Measurements from ENCODE around the gene CBLN1. TPM values are rescaled to one million over a fixed set of nuclear protein-coding genes. Genes with fewer than 3 reads are reported as not detected.

CBLN1 gene
- total RNA-seq = 1.5 TPM
- polyA plus RNA-seq (ENCODE audit: insufficient read depth in 1 of 8, insufficient read length in 8 of 8, low replicate concordance in 1 of 8) = under 1 TPM in 7 of 8 donors, not detected in 1; 0.16 to 1.00 (median 0.79) TPM
- long read RNA-seq, donor 1 = 0 reads
- long read RNA-seq, donor 2 = 0 reads
- long read RNA-seq, donor 3 = 0 reads
- long read RNA-seq, donor 4 = 0 reads
- long read RNA-seq, donor 5 = 0 reads
- long read RNA-seq, donor 6 = 0 reads
- long read RNA-seq, donor 7 = 0 reads
- long read RNA-seq, donor 8 = 0 reads
- long read RNA-seq, donor 9 = 0 reads
- long read RNA-seq, donor 10 = 0 reads
- long read RNA-seq, donor 11, partial matches to known transcripts = 0 of 1 reads
- long read RNA-seq, donor 11, other reads (novel, unspliced or antisense) = 0 of 1 reads

- WGBS (ENCODE audit: insufficient coverage) = under 1% methylated on average over 42 of the region's 45 CpGs
Measured at GRCh38 chr16:49281480-49281842, at the start of gene CBLN1. Gene CBLN1 (minus strand): TSS chr16:49281838. CDS start chr16:49281465, 373 bp downstream.

GRCh38 chr16:49330562-49331201 is 49.0 kb upstream of the CBLN1 start:
- WGBS (ENCODE audit: insufficient coverage) = 82% methylated on average over 6 of the region's 9 CpGs

More at GRCh38 chr16:49281480-49281842, at the start of gene CBLN1:
- peaks cover 72% of the 10 kb centered on the region for H3K27me3 ChIP-seq (ENCODE audit: control insufficient read depth, insufficient read depth, low read length)
- no peak within 1 kb of the TSS for H3K27ac ChIP-seq (ENCODE audit: low read length)
- H3K4me1 ChIP-seq (ENCODE audit: control insufficient read depth, insufficient read depth, low read length) = peaks cover 33% of the 10 kb centered on the region
- H3K9me3 ChIP-seq (replicated peaks; ENCODE audit: control insufficient read depth, low read depth, low read length) = no peaks in the 10 kb centered on the region
- H3K4me3 ChIP-seq (ENCODE audit: low read length) = peak within 1 kb of the TSS; percentile 22
- no peaks in the 10 kb centered on the region for H3K36me3 ChIP-seq (ENCODE audit: control insufficient read depth, insufficient read depth, low read length)
- DNase-seq = no peak

GRCh38 chr16:49328325-49328724 is 46.7 kb upstream of the CBLN1 start:
- WGBS (ENCODE audit: insufficient coverage) = 77% methylated on average over 4 of the region's 4 CpGs
- Histone ChIP-seq H3K9me3 (replicated peaks; ENCODE audit: control insufficient read depth, low read depth, low read length) (no peaks in the 10 kb centered on the region), H3K27ac (ENCODE audit: low read length) (no peak overlapping the region), H3K4me3 (ENCODE audit: low read length) (no peak overlapping the region), H3K36me3 (ENCODE audit: control insufficient read depth, insufficient read depth, low read length) (no peaks in the 10 kb centered on the region), H3K4me1 (ENCODE audit: control insufficient read depth, insufficient read depth, low read length) (no peaks in the 10 kb centered on the region), H3K27me3 (ENCODE audit: control insufficient read depth, insufficient read depth, low read length) (peaks cover 2% of the 10 kb centered on the region)
- DNase-seq = no peak

More at GRCh38 chr16:49330562-49331201, 49.0 kb upstream of the CBLN1 start:
- Histone ChIP-seq H3K27me3 (ENCODE audit: control insufficient read depth, insufficient read depth, low read length) (peaks cover 2% of the 10 kb centered on the region), H3K36me3 (ENCODE audit: control insufficient read depth, insufficient read depth, low read length) (no peaks in the 10 kb centered on the region), H3K27ac (ENCODE audit: low read length) (no peak overlapping the region), H3K4me3 (ENCODE audit: low read length) (no peak overlapping the region), H3K4me1 (ENCODE audit: control insufficient read depth, insufficient read depth, low read length) (no peaks in the 10 kb centered on the region), H3K9me3 (replicated peaks; ENCODE audit: control insufficient read depth, low read depth, low read length) (no peaks in the 10 kb centered on the region)
- DNase-seq = no peak

- Histone ChIP-seq H3K27ac (ENCODE audit: low read length) (no peak overlapping the region), H3K9me3 (replicated peaks; ENCODE audit: control insufficient read depth, low read depth, low read length) (no peaks in the 10 kb centered on the region), H3K36me3 (ENCODE audit: control insufficient read depth, insufficient read depth, low read length) (no peaks in the 10 kb centered on the region), H3K27me3 (ENCODE audit: control insufficient read depth, insufficient read depth, low read length) (no peaks in the 10 kb centered on the region), H3K4me1 (ENCODE audit: control insufficient read depth, insufficient read depth, low read length) (no peaks in the 10 kb centered on the region), H3K4me3 (ENCODE audit: low read length) (no peak overlapping the region)
- 63% methylated on average over 2 of the region's 4 CpGs for WGBS (ENCODE audit: insufficient coverage)
- no peak for DNase-seq
Measured at GRCh38 chr16:49327466-49327865, 45.8 kb upstream of the CBLN1 start.

GRCh38 chr16:49324703-49325102 is 43.1 kb upstream of the CBLN1 start:
- no CpG with 5 or more reads among the region's 9 CpGs for WGBS (ENCODE audit: insufficient coverage)
- Histone ChIP-seq H3K4me1 (ENCODE audit: control insufficient read depth, insufficient read depth, low read length) (no peaks in the 10 kb centered on the region), H3K27me3 (ENCODE audit: control insufficient read depth, insufficient read depth, low read length) (no peaks in the 10 kb centered on the region), H3K4me3 (ENCODE audit: low read length) (no peak overlapping the region), H3K9me3 (replicated peaks; ENCODE audit: control insufficient read depth, low read depth, low read length) (peaks cover 3% of the 10 kb centered on the region), H3K36me3 (ENCODE audit: control insufficient read depth, insufficient read depth, low read length) (no peaks in the 10 kb centered on the region), H3K27ac (ENCODE audit: low read length) (no peak overlapping the region)
- no peak for DNase-seq

- Histone ChIP-seq H3K4me1 (ENCODE audit: control insufficient read depth, insufficient read depth, low read length) (no peaks in the 10 kb centered on the region), H3K36me3 (ENCODE audit: control insufficient read depth, insufficient read depth, low read length) (no peaks in the 10 kb centered on the region), H3K27me3 (ENCODE audit: control insufficient read depth, insufficient read depth, low read length) (no peaks in the 10 kb centered on the region), H3K4me3 (ENCODE audit: low read length) (no peak overlapping the region), H3K27ac (ENCODE audit: low read length) (no peak overlapping the region), H3K9me3 (replicated peaks; ENCODE audit: control insufficient read depth, low read depth, low read length) (peaks cover 3% of the 10 kb centered on the region)
- no CpG with 5 or more reads among the region's 1 CpG for WGBS (ENCODE audit: insufficient coverage)
- DNase-seq = no peak
Measured at GRCh38 chr16:49315602-49316001, 34.0 kb upstream of the CBLN1 start.

GRCh38 chr16:49312389-49312985 is 30.8 kb upstream of the CBLN1 start:
- 52% methylated on average over 6 of the region's 10 CpGs for WGBS (ENCODE audit: insufficient coverage)
- H3K36me3 ChIP-seq (ENCODE audit: control insufficient read depth, insufficient read depth, low read length) = no peaks in the 10 kb centered on the region
- H3K4me1 ChIP-seq (ENCODE audit: control insufficient read depth, insufficient read depth, low read length) = no peaks in the 10 kb centered on the region
- H3K9me3 ChIP-seq (replicated peaks; ENCODE audit: control insufficient read depth, low read depth, low read length) = no peaks in the 10 kb centered on the region
- H3K4me3 ChIP-seq (ENCODE audit: low read length) = no peak overlapping the region
- no peak overlapping the region for H3K27ac ChIP-seq (ENCODE audit: low read length)
- H3K27me3 ChIP-seq (ENCODE audit: control insufficient read depth, insufficient read depth, low read length) = no peaks in the 10 kb centered on the region
- DNase-seq = no peak

GRCh38 chr16:49311823-49312222 is 30.2 kb upstream of the CBLN1 start:
- Histone ChIP-seq H3K4me3 (ENCODE audit: low read length) (no peak overlapping the region), H3K9me3 (replicated peaks; ENCODE audit: control insufficient read depth, low read depth, low read length) (no peaks in the 10 kb centered on the region), H3K4me1 (ENCODE audit: control insufficient read depth, insufficient read depth, low read length) (no peaks in the 10 kb centered on the region), H3K27ac (ENCODE audit: low read length) (no peak overlapping the region), H3K27me3 (ENCODE audit: control insufficient read depth, insufficient read depth, low read length) (no peaks in the 10 kb centered on the region), H3K36me3 (ENCODE audit: control insufficient read depth, insufficient read depth, low read length) (no peaks in the 10 kb centered on the region)
- no peak for DNase-seq
- WGBS (ENCODE audit: insufficient coverage) = 61% methylated on average over 4 of the region's 6 CpGs

GRCh38 chr16:49307176-49307575 is 25.5 kb upstream of the CBLN1 start:
- 63% methylated on average over 2 of the region's 2 CpGs for WGBS (ENCODE audit: insufficient coverage)
- Histone ChIP-seq H3K27me3 (ENCODE audit: control insufficient read depth, insufficient read depth, low read length) (no peaks in the 10 kb centered on the region), H3K9me3 (replicated peaks; ENCODE audit: control insufficient read depth, low read depth, low read length) (no peaks in the 10 kb centered on the region), H3K4me1 (ENCODE audit: control insufficient read depth, insufficient read depth, low read length) (no peaks in the 10 kb centered on the region), H3K4me3 (ENCODE audit: low read length) (no peak overlapping the region), H3K36me3 (ENCODE audit: control insufficient read depth, insufficient read depth, low read length) (no peaks in the 10 kb centered on the region), H3K27ac (ENCODE audit: low read length) (no peak overlapping the region)
- DNase-seq = no peak

- H3K36me3 ChIP-seq (ENCODE audit: control insufficient read depth, insufficient read depth, low read length) = no peaks in the 10 kb centered on the region
Measured at GRCh38 chr16:49305406-49305805, 23.8 kb upstream of the CBLN1 start.

More at GRCh38 chr16:49305406-49305805, 23.8 kb upstream of the CBLN1 start:
- H3K9me3 ChIP-seq (replicated peaks; ENCODE audit: control insufficient read depth, low read depth, low read length) = no peaks in the 10 kb centered on the region
- no peaks in the 10 kb centered on the region for H3K4me1 ChIP-seq (ENCODE audit: control insufficient read depth, insufficient read depth, low read length)
- H3K27me3 ChIP-seq (ENCODE audit: control insufficient read depth, insufficient read depth, low read length) = no peaks in the 10 kb centered on the region
- H3K4me3 ChIP-seq (ENCODE audit: low read length) = no peak overlapping the region
- DNase-seq = no peak
- H3K27ac ChIP-seq (ENCODE audit: low read length) = no peak overlapping the region
